ENCODE results near the gene THADA.
A peak's percentile ranks its signal among the peaks of the same experiment; 100 is the strongest.

THADA gene

DNA sequence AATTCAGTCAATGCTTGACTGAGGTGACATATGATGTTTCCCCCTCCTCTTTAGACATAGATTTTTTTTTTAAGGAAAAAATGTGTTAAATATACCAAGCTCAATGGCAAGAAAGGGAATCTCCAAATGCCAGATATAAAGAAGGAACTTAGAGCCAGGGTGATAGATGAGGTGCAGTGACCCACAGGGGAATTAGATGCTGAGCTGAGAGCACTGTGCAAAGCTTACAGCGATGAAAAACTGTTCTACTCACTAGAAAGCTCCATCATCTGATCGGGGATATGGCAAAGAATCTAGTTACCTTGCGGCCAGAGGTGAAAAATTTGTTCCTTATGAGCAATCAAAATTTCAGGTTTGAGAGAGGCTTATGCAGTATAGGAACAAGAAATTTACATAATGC, 218.5 kb downstream of the THADA start:
- no peak for DNase-seq

DNA sequence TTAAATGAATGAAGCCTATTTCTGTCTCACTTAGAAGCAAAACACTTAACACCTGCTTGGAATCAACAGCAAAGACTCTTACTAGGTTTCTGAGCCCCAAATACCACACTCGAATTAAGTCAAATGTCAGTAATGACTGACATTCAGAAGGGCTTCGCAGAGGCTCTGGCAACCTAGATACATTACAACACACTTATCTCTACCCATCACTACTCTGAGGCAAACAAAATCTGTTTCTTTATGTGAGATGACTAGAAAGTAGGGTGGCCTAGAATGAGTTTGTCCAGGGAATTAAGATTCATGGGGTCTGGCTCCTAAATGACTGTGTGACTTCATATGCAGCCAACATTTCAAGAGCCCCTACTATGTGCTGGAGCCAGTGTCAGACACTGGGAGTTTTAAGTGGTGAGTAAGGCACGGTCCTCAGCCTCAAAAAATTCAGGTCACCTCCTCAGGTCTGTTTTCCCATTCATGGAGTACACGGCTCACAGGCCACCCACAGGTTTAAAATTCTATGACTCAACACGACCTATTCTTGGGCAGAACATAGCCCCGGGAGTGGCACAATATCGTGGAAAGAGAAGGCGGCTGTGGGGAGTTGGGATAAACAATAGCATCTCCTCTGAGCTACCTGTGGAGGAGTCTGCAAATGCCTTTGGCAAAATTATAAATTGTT, 219.2 kb downstream of the THADA start:
- no peak for DNase-seq

DNA sequence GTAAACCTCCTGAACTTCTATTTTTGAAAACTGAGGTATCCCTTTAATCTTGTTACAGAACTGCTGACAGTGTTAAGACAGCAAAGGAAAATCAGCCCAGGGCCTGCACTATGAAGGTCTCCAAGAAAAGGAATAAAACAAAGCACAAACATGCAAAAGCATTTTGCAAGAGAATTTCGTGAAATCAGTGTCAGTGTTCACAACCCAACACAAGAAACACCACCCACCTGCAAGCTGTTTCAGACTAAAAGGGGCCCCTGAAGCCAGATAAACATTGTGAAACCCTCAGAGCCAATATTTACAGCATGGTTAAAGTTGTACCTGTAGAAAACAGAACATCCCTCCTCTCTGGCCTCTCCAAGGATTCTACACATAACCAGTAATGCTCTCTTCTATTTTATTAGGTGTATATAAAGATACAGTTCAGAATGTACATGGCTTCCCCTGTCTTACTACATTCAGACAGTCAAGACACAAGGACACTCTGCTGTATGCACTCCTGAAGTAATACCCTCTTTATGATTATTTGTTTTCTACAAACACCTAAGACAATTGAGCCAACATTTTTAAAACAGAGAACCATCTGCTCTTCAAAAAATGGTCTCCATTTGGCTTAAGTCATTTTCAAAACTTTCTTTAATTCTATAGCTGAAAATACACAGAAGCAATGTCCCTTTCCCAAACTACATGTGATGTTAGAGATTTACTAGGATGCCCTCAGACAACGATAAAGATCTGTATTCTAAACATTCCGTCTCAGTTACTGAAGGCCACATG, 219.9 kb downstream of the THADA start:
- no peak for DNase-seq

DNA sequence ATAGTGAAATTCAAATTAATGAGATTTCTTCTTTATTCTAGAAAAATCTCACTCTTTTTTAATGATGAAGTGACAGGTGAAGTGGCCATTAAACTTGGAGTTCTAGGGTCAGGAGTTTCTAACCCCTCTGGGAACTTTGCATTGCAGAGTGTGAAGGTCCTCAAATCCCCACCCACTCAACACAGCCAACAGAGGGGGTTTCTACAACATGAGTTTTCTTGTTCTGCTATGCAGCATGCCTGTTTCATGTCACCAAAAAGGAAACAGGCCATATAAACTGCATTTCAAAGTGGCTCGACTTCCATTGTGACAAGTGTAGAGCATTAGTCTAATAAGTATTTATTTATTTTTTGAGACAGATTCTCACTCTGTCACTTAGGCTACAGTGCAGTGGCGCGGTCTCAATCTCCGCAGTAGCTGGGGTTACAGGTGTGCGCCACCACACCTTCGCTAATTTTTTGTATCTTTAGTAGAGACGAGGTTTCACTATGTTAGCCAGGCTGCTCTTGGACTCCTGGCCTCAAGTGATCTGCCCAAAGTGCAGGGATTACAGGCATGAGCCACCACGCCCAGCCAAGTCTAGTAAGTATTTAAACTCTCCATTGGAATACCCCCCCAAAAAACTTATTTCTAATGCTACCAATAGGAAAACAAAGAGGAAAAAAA, 223.3 kb downstream of the THADA start:
- DNase-seq = no peak

DNA sequence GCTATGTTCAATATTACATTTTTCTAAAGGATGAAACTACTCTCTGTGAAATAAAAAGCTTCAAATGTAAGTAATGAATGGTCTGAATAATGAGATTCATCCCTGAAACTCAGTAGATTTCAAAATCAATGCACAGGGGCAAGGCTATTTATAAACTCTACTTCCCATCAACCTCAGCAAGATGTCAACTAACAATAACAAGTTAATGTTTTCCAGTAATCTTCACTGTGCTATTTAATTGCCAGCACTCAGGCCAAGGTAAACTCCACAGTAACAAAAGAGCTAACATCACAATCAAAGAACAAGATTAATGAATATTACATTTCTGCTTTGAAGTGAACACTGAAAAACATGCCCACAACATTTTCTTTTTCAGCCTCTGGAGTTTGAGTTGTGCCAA, 225.1 kb downstream of the THADA start:
- DNase-seq = no peak

DNA sequence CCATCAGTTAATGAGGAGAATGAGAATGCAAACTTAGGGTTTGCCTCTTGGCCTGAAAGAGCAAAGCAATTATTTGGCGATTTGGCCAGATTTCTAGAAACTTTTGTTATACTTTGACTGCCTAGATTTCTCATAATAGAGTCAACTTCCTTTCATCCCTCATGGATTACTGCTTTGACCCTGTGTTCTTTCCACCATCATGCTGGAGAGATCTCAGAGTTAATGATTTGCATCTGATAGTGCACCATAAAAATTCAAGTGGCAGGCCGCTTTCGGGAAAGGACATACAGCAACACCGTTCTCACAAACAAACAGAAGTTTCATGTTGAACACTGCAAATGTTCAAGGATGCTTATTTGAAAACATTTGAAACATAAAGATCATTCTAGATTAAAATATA, 225.7 kb downstream of the THADA start:
- no peak for DNase-seq

DNA sequence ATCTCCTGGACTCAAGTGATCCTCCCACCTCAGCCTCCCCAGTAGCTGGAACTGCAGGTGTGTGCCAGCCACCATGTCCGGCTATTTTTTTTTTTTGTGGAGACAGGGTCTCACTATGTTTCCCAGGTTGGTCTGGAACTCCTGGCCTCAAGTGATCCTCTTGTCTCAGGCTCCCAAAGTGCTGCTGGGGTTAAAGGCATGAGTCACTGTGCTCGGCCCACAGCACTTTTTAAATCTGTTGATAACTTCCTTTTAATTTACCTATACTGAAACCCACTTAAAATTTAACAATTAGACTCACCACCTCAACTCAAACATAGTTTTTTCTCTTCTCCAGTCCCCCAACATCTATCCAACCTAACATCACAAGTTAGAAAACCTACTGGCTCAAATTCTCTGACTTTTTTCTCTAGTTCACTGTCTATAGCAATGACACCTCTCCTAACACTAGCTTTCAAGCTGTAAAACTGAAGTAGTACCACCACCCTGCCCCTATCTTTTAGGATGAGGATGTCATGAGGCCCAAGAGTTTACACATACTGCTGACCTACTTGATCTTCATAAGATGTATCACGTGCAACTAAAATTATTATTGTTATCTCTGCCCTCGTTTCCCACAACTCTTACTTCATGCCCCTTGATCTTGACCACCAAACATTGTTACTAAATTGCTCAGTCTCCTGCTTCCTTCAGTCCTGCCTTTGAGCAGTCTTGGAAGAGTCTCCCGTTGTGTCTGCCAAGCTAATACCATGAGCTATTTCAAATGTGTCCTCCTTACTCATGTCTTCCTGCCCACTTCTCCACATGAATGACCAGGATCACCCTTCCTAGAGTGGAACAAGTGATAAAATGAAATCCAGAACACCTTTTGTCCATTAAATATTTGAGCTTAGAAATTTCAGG, 227.1 kb downstream of the THADA start:
- no peak for DNase-seq

DNA sequence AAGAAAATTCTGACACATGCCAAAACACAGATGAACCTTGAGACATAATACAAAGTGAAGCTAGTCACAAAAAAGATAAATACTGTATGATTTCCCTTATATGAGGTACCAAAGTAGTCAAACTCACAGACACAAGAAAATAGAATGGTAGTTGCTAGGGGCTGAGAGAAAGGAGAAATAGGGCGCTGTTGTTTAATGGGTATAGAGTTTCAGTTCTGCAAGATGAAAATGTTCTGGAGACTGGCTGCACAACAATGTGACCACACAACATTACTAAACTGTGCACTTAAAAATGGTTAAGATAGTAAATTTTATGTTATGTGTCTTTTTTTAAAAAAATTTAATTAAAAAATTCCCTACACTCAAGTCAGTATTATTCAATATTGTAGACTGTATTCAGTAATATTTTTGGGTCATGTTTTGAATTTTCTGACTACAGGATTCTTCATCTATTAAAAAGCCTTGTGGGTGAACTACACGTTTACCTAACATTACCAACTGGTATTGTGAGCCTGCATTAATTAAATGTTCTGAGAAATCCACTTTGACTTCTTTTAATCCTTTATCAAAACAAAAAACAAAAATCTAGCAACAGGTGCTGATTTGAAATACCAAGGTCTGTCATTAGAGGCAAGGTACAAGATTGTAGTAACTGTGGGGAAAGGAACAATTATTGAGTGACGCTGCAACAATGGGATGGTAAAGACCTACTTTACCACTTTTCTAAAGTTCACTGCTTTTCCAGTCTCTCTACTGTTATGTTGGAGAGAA, 228.6 kb downstream of the THADA start:
- peak; percentile 37 to 60 for DNase-seq

DNA sequence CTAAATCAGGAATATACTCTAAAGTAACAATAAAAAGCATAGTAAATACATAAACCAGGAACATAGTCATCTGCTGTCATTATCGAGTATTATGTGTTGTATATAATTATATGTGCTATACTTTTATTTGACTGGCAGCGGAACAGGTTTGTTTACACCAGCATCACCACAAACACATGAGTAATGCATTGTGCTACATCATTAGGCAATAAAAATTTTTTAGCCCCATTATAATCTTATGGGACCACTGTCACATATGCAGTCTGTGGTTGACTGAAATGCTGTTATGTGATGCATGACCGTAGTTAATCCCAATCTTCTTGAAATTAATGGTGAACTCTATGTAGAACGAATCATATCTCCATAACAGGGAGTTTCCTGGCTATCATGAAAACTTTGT, 232.7 kb downstream of the THADA start:
- no peak for DNase-seq

DNA sequence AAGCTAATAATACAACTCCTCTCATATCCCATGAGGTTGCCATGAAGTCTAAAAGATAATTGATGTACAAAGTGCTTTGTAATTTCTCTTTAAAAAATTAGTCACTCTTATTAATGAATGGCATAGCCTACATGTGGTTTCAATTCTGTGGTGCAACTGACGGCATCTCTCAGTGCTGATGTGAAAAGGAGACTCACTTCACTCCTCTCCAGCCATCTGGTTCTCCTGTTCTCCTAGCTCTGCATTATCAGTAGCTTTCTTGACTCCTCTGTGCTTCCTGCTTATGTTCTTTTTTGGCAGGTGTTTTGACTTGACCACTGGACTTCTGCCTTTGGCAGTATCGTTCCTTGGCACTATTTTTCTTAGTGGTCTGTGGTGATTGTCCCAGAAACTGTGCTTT, 234.6 kb downstream of the THADA start:
- no peak for DNase-seq

DNA sequence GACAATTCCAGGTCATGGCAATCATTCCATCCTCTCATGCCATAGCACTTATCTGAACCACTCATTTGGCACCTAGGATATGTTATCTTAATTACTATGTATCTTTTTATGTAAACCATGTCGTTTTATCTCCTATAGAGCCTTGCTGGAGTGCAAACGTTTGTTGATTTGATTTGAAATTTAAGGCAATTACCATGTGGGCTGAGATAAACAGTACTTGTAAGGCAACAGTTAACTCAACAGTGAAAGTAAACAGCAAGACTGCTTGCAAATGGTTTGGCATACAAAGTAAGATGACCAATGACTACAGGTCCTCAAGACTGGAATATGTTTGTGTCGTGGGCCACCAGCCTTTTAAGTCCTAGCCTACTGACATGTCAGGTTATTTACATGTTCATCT, 235.7 kb downstream of the THADA start:
- DNase-seq = no peak

DNA sequence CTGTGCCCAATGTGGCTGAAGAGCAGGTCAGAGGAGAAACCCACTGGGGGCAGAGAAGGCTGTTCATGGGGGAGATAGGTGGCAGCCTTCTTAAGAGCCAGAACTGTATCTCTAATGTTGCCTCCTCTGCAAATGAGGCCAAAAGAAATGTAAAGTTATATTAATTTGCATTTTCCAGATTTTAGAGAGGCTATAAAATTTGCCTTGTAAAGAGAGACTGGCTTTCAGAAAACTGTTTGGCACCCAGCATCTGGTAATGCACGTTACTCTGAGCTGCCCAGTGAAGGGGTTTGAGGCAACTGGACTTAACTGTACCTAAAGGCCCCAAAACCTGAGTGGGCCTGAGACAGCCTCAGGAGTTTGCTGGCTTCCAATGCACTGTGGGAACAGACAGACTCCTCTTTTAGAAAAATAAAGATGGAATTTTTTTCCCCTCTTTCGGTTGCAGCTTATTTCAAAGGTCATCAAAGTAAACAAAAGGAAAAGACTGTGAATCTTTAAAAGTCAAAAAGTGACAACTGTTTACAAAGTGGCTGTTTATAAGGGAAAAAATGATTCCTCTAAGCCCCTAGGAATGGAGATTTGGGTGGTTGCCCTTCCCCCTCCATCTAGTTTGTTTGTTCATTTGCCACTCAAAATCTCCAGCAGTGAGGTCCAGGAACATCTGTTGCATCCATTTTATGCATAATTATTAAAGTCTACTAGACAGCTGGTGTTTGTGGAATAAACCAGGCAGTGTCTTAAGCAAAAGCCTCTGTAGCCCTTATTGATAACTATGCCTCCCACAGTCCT, 237.2 kb downstream of the THADA start:
- DNase-seq = no peak

DNA sequence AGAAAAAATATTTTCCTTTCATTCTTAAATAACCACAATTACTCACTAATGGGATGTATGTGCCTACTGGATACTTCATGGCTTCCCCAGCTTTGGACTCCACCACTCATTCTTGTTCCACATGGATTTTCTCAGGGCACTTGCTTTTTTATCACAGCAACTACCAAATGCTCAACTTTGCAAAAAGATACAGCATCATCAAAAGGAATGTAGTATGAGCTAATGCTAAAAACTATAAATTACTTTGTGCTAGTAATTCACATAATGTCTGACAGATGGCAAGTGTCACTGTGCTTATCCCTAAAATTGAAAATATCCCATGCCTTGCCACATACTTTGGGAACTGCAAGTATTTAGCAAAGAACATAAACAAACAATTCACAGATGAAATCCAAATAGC, 239.1 kb downstream of the THADA start:
- DNase-seq = no peak

DNA sequence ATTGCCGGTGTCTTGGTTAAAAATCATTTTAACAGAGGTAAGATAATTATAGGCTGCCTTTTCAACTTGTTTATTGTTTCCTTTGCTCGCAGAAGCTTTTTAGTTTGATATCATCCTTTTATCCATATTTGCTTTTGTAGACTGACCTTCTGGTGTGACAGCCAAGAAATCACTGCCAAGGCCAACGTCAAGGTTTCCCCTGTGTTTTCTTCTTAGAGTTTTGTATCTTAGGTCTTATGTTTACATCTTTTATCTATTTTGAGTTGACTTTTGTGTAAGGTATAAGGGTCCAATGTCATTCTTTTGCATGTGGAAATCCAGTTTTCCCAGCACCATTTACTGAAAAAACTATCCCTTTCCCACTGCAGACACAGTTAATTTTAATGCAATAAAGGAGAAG, 240.4 kb downstream of the THADA start:
- no peak for DNase-seq

DNA sequence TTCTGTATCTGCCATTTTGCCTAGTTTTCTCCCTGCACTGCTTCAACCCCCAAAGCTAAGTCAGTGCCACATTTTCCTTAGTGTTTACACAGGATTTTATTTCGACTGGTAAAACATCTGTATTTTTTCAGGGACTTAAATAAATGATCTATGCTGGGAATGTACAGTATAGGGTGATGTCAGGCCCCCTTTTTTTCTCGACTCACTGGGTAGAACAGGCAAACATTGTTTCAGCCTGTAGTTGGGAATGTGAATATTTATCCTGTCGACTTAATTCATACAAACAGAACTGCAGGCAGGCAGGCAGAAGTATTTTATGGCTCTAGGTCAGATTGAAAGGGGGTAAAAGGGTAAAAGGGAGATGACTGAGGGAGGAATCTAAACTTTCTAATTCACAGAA, 245.9 kb downstream of the THADA start:
- no peak for DNase-seq

DNA sequence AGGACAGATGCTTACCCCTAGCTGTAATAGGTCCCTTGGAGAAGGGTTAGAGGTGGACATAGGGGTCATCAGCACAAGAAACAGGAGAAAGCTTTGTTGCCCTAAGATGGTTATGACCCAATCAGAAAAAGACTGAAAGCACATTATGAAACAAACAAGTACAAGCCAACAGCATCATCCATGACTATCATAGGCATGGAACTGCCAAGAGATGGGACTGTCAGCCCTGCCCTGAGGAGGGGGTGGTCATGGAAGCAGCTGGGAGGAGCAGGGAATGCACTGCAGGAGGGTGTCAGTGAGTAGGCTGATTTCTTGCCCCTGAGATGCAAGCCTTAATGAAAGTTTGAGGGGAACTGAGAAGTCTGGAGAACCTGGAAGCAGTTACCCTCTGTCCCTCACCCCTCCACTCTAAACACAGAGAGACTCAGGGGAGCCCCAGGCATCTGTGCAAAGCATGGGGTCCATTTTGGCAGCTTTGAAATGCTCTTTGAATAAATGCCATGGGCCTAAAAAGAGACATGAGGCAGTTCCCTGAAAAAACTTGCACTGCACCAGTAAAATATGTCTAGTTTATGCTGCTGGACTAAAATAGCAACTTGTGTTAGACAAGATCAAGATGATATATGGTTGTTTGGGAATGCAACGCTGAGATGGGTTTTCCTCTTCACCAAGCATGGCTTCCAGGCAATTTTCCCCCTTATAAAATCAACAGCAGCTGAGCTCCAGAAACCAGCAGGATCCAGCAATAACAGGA, 246.8 kb downstream of the THADA start:
- no peak for DNase-seq

DNA sequence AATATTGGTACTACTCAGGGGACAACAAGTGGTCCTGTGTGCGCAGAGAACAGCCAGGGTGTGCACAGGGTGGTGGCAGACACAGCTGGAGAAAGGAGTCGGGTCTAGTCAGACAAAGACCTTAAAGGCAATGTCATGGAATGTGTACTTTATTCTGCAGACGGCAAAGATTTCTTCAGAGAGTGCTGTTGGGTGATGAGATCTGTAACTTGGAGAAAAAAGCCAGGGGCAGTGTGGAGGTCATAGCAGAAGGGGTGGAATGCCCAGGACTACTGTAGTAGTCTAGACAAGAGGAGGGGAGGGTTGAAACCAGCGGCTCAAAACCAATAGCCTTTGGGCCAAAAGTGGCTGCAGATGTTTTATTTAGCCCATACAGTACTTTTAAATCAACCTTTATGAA, 248.1 kb downstream of the THADA start:
- no peak for DNase-seq

DNA sequence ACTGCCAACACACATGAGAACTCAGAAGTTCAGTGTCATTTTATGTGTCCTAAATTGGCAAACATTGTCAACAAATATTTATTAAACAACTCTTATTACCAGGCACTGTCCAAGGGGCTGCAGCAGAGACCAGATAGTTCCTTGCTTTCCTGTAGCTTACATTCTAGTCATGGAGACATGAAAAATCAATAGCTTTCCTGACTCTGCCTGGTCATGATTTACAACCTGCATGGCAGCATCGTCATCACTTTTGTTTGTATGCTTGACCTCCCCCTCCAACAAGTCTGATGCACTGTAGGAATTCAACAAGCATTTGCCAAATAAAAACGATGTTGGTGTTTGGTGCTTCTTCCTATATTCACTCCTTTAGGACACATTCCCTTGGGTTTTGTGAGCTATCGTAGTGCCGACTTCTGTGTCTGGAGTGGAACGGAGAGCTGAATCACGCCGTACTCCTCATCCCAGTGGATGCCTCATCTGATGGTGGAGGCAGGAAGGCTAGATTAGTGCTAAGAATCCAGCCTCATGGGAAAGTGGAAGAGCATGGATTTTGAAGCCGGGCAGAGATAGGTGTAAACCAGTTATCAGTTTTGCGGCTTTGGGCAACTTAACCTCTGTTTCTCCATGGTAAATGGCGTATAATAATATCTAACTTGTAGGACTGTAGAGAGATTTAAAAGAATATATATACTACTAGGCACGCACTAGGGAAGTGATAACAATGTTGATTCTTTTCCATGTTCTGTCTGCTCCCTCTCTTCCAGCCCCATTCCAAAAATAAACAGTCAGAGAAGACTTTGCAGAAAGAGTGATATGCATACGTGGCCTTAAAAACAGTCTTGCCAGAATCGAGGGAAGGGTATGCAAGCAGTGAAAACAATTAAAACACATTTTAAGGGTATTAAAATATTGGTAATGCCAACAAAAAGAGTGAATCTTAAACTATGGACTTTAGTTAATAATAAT, 249.0 kb downstream of the THADA start:
- DNase-seq = no peak

DNA sequence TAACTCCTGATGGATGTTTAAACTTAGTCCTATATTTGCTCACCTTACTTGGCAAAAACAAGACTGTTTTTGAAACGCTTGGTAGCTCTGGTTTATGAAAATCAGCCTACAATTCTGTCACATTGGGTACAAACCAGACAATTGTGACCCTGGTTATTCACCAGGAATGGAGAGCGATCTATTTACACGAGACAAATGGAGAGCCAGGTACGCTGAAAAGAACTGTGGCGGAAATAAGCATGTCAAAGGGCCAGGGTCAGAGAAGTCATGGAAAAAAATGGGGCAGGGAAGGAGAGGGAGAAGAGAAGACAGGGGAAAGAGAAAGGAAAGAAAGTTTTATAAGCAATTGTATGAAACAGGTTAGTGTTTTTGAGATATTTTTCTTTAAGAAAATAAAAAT, 250.0 kb downstream of the THADA start:
- DNase-seq = no peak

Measured in inflammatory macrophage (primary cell).